Stimulated activated CD4-positive, alpha-beta T cell treated with anti-CD3 and anti-CD28 coated beads, Interleukin-12 subunit alpha, Interleukin-12 subunit beta, amount 100 ng/mL, for 24 hours (primary cell): ENCODE data around the gene ZNF598.
"Not testable (repeated sequence)": the region's sequence is repeated elsewhere in the genome, so short reads cannot be mapped to it uniquely, and the experiment has no call there.

ENCODE experiments used
- DNase-seq, 2 experiments: peaks; one replicate each; pipeline ENCODE4 v3.0.0-alpha.2; 2020; ENCODE audit warnings: low read depth in 2 of 2

The ZNF598 gene

DNA sequence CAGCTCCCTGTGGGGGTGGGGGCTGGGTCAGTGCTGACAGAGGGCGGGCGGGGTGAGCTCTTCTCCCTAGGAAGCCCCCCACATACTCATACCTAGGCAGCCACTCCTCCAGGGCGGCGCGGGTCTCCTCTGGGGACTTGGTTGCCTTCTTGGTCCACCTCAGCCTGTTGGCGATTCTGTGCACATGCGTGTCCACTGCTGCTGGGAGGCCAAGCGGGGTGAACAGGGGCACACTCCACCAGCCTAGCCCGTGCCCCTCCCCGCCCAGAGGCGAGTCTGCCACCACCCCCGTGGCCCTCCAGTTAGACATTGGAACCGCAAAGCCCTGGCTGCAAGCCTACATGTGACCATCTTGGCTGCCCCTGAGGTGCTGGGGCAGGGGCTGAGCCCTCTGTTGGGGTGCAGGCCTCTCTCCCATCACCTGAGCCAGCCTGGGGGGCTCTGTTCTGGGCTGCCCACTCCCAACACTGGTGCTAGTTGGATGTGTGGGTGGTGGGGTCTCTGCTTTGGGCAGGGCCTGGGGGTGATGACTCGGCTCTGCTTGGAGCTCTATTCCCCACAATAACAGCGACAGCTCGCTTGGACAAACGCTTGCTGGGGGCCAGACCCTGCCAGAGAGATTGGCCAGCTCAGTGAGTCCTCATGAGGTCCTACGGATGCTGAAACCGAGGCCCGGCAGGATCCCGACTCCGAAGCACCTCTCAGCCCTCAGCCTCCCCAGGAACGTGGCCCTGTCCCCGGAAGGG lies 30.6 kb upstream of the ZNF598 start:
- DNase-seq = no peak

DNA sequence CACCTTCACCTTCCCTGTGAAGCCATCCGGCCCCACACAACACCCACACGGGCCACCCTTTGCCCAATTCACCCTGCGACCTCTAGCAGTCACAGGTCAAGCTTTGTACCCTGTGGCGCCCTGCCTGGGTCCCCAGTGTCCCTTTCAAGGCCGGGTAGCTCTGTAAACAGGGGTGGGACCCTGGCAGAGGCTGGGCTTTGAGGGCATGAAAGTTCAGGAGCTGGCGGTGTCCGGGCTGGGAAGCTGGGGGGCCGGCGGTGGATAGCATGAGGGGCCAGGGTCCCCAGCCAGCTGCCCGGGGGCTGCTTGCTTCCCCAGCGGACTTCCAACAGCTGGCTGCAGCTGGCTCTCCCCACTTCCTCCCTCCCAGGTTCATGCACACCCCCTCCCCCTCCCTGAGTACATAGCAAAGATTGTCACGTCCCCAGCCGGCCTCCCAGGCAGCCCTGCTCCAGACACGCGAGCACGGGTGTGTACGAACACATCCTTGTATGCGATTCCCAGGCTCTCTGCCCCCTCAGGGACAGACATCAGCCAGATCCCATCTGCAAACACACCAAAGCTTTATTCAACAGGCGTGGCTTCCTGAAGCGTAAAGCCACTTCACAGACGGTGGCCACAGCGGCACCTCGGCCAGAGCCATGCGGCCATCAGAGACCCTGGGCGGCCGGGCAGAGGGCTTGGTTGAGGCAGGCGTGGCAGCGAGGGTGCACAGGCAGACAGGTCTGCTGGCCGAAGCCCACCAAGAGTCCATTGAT lies 29.8 kb upstream of the ZNF598 start:
- no peak for DNase-seq

DNA sequence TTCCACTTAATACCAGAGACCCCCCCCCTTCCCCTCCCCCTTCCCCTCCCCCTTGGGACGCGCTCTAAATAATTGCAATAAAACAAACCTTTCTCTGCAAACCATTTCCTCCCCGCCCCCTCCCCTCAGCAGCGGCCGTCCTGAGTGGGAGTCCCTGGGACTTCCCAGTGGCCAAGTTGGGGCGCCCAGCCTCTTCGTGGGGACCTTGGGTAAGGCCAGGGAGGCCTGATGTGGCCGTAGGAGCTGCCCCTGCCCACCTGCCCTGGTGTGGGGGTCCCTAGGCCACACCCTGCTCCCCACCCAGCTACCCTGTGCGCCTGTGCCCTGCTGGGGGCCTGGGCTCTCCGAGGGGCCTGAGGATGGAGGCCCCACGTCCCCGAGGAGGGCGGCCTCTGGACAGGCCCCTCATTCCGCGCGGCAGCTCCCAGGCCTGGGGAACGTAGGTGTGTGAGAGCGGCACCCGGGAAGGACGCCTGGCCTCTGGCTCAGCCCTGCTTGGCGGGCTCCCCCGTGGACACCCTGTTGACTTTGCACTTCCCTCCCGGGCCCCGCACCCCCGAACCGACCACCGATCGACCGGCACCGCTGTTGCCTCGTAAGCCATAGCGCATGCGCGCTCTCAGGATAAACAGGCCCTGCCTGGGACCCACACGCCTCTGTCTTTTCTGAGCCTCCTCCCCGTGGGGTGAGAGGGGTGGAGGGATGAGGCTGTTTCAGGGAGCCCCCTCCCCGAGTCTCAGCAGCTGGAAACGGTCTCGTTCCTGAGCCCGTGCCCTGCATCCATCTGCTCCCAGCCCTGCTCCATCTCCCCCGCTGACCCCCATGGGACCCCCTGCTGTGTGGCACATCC lies 29.0 kb upstream of the ZNF598 start:
- DNase-seq = no peak

DNA sequence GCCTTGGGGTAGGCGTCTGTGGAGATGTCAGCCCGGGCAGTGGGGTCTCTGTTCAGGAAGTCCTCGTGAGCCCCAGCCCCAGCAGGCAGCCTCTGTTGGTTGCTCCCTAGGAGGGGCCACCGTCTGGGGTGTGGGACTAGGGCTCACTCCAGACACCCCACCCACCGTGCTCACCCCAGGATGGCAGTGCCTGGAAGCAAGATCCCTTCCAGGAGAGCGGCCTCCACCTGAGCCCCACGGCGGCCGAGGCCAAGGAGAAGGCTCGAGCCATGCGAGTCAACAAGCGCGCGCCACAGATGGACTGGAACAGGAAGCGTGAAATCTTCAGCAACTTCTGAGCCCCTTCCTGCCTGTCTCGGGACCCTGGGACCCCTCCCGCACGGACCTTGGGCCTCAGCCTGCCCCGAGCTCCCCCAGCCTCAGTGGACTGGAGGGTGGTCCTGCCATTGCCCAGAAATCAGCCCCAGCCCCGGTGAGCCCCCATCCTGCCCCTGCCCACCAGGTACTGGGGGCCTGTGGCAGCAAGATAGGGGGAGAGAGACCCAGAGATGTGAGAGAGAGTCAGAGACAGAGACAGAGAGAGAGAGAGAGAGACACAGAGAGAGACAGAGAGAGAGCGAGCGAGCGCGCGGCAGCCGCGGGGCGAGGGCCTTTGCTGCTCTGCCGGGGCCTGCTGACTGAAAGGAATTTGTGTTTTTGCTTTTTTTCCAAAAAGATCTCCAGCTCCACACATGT lies 28.2 kb upstream of the ZNF598 start:
- DNase-seq = no peak

DNA sequence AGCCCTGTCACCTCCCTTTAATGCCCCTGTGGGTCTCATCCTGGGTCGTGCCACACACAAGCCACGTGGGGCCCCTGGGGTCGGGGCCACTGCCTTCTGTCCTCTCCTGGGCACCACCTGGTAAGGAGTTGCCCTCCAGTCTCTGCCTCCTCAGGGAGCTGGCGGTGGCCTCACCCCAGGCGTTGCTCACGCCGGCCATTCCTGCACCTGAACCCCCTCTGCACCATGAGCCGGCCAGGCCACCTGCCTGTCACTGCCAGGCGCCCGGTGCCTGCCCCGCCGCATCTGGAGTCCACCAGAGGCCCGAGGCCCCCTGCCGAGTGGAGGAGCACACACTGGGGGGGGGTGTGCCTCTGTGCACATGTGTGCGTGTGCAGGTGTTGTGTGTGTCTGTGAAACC lies 27.5 kb upstream of the ZNF598 start:
- DNase-seq = no peak

GRCh38 chr16:2036200-2036966 lies 26.8 kb upstream of the ZNF598 start:
- DNase-seq = no peak

GRCh38 chr16:2035431-2036199 lies 26.0 kb upstream of the ZNF598 start:
- DNase-seq = no peak

- DNase-seq = no peak
These were observed 25.2 kb upstream of the ZNF598 start for GRCh38 chr16:2034696-2035430.

- not testable (repeated sequence) for DNase-seq
These were observed 24.5 kb upstream of the ZNF598 start for GRCh38 chr16:2033909-2034695.

DNA sequence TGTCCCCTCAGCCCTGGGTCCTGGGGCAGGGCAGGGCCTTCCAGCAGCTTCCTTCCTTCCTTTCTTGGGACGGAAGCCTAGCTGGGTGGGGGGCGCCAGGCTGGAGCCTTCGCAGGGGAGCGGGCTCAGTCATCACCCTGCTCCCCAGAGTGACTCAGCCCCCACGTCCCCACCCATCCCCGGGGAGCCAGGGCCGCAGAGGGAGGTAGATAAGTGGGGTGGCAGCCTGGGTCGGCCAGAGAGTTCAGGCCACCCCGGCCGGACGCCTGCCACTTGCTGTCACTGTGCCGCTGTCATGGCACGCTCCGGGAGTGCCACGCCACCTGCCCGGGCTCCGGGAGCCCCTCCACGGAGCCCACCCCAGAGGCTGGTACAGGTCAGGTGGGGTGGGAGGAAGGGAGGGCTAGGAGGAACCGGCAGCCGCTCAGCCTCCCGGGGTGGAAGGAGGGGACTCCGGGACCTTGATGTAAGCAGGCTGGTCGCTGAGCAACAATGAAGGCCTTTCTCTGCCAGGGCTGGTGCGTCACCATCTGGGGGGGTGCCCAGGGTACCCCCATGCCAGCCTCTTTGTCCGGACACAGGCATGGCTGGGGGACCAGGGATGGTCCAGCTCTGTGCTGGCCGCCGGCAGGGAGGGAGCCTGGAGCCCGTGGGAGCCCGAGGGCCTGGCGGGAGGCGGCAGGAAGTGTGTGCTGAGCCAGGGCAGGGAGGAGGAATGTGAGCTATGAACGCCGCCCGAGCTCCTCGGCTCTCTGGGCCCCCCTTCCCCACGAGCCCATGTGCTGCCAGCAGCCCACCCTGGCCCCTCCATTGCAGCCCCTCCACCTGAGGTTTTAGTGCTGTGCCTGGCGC lies 23.7 kb upstream of the ZNF598 start:
- no peak for DNase-seq

DNA sequence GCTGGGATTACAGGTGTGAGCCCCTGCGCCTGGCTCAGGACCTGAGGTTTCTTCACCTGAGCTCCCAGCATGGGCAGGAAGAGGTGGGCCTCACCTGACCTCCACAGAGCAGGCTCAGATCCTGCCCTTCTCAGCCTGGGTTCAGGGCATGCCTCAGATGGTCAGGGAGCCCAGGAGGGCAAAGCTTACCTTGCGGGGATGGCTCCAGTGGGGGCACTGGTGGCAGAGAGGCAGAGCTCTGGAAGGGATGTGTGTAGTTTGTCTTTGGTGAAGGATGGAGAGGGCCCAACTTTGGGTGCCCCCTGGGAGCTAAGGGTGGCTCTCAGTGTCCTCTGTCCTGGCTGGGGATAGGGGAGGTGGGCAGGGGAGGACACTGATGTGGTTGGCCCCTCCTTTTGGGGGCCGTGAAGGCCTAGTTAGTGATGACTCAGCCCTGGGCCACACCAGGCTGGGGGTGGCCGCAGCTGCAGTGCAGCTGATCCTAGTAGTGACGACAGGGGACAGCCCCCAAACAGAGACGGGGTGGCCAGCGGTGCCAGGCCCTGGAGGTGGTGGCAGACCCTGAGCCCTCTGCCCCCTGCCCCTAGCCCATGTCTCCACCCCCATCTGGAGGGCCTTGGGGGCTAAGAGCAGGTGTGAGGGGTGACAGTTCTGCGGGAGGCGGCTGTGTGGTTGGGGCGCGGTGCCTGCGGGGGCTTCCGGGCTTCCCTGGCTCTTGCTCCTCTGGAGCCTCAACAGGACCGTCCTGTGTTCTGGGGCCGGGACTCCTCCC lies 22.9 kb upstream of the ZNF598 start:
- DNase-seq = no peak

DNA sequence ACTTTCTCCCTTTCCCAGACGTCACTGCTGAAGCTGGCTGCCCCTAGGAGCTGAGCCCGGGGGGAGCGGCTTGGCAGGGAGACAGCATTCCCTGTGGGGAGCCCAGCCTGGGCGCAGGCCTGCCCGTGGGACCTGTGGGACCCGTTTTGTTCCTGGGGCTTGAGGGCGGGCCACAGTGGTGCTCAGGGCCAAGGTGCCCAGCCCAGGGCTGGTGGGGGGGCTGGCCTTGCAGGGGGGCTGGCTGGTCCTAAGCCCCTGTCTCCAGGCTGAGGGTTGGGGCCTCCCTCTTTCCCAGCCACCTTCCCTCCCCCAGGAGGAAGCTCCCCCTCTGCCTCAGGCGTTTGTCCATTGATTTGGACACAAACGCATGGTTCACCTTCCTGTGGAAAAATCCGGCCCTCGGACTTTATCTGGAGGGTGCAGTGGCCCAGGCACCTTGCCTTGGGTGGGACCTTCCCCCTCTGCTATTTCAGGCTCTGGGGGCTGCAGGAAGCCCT lies 21.5 kb upstream of the ZNF598 start:
- no peak for DNase-seq

GRCh38 chr16:2030036-2030435 lies 20.4 kb upstream of the ZNF598 start:
- DNase-seq = no peak

- DNase-seq = no peak
These were observed 19.7 kb upstream of the ZNF598 start for GRCh38 chr16:2029350-2029749.

DNA sequence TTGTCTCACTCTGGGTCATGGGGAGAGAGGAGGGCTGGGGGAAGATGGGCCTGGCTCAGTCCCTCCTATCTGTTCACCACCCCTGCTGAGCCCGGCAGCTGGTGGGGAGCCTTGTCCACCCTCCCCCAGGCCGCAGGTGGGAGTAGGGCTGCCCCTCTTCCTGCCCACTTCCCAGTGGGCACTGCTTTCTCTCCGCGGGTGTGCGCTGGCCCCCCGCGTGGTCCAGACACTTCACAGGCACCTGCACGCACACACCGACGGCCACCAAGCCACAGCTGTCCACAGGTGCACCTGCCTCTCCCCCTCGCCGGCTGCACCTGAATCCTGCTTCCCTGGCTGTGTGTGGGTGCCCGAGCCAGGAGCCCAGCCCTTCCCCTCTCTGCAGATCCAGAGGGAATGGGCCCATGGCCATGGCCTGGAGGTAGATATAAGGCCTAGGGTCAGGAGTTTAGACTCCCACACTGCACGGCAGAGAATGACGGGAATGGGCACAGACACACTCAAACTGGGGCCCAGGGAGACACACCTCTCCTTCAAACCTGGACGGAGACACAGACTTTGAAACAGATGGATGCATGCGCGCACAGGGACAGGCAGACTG lies 19.1 kb upstream of the ZNF598 start:
- no peak for DNase-seq

GRCh38 chr16:2028146-2028545 lies 18.5 kb upstream of the ZNF598 start:
- DNase-seq = no peak
